ENCODE data around the gene RBM6. TPM values are rescaled to one million over a fixed set of nuclear protein-coding genes. Genes with fewer than 3 reads are reported as not detected.

The RBM6 gene
- total RNA-seq, 4 donors from 2014 or later: 89.7 to 256 (median 152) TPM

- no peaks in the 10 kb centered on the region for H3K9me3 ChIP-seq
- peaks cover 13 to 36% (median 26%) of the 10 kb centered on the region in 4 donors for H3K4me1 ChIP-seq
- in situ Hi-C loops (cut with MboI; ENCODE audit: low pct_ligation_motif_present in 1 of 4, low pct_unique_long_range_greater_than_20kb in 1 of 4, low sequenced_read_pairs in 3 of 4): no loop called here
- no peak overlapping the region for H3K27ac ChIP-seq
- peaks cover 4 to 54% (median 28%) of the 10 kb centered on the region in 4 donors for H3K36me3 ChIP-seq
- intact Hi-C loops (cut with DNase I; ENCODE audit: low total_unique reads): no loop called here
- peak overlapping the region in 1 of 4 donors; percentile 95 for H3K4me3 ChIP-seq
- TF ChIP-seq POLR2A (IDR thresholded peaks at IDR 0.05): no peak
- TF ChIP-seq CTCF (IDR thresholded peaks at IDR 0.05): no peak
- no peak for TF ChIP-seq EP300 (IDR thresholded peaks at IDR 0.05; ENCODE audit: low read depth)
- TF ChIP-seq POLR2AphosphoS5 (IDR thresholded peaks at IDR 0.05): no peak
- DNase-seq: no peak
- H3K27me3 ChIP-seq: no peaks in the 10 kb centered on the region
Measured at GRCh38 chr3:50090984-50091383, 151.0 kb downstream of the RBM6 start.

GRCh38 chr3:50095352-50095998, 155.5 kb downstream of the RBM6 start:
- intact Hi-C loops (cut with DNase I; ENCODE audit: low total_unique reads): no loop called here
- Histone ChIP-seq H3K4me1 (peaks cover 9 to 24% (median 21%) of the 10 kb centered on the region in 4 donors), H3K4me3 (no peak overlapping the region), H3K27me3 (no peaks in the 10 kb centered on the region), H3K36me3 (peaks cover 4 to 95% (median 44%) of the 10 kb centered on the region in 4 donors), H3K9me3 (no peaks in the 10 kb centered on the region), H3K27ac (no peak overlapping the region)
- peak; percentile 44 for DNase-seq
- no peak for TF ChIP-seq EP300 (IDR thresholded peaks at IDR 0.05; ENCODE audit: low read depth)
- TF ChIP-seq POLR2AphosphoS5 (IDR thresholded peaks at IDR 0.05): peak in 1 of 3 donors; percentile 14
- in situ Hi-C loops (cut with MboI; ENCODE audit: low pct_ligation_motif_present in 1 of 4, low pct_unique_long_range_greater_than_20kb in 1 of 4, low sequenced_read_pairs in 3 of 4): no loop called here
- 66 to 72% methylated on average over 4 to 5 of the region's 5 CpGs for WGBS, 2 donors (ENCODE audit: low coverage in 1 of 2)

- TF ChIP-seq POLR2AphosphoS5 (IDR thresholded peaks at IDR 0.05): no peak
- TF ChIP-seq CTCF (IDR thresholded peaks at IDR 0.05): no peak
- Histone ChIP-seq H3K27me3 (no peaks in the 10 kb centered on the region), H3K36me3 (peaks cover 0 to 97% (median 43%) of the 10 kb centered on the region in 4 donors), H3K4me3 (no peak overlapping the region), H3K4me1 (peaks cover 0 to 4% (median 3%) of the 10 kb centered on the region in 4 donors), H3K9me3 (no peaks in the 10 kb centered on the region), H3K27ac (no peak overlapping the region)
- intact Hi-C loops (cut with DNase I; ENCODE audit: low total_unique reads) (no loop called here), in situ Hi-C loops (cut with MboI; ENCODE audit: low pct_ligation_motif_present in 1 of 4, low pct_unique_long_range_greater_than_20kb in 1 of 4, low sequenced_read_pairs in 3 of 4) (no loop called here)
- no peak for DNase-seq
- 90 to 95% methylated on average over 5 of the region's 5 CpGs for WGBS, 2 donors (ENCODE audit: low coverage in 1 of 2)
Measured at GRCh38 chr3:50100386-50100785, 160.4 kb downstream of the RBM6 start.

- intact Hi-C loops (cut with DNase I; ENCODE audit: low total_unique reads): no loop called here
- H3K36me3 ChIP-seq: peaks cover 0 to 97% (median 43%) of the 10 kb centered on the region in 4 donors
Measured at GRCh38 chr3:50100956-50101845, 161.3 kb downstream of the RBM6 start.

More at GRCh38 chr3:50100956-50101845, 161.3 kb downstream of the RBM6 start:
- no peaks in the 10 kb centered on the region for H3K9me3 ChIP-seq
- in situ Hi-C loops (cut with MboI; ENCODE audit: low pct_ligation_motif_present in 1 of 4, low pct_unique_long_range_greater_than_20kb in 1 of 4, low sequenced_read_pairs in 3 of 4): no loop called here
- no peaks in the 10 kb centered on the region for H3K27me3 ChIP-seq
- DNase-seq: no peak
- no peak overlapping the region for H3K27ac ChIP-seq
- WGBS, 2 donors (ENCODE audit: low coverage in 1 of 2): 85 to 86% methylated on average over 2 to 4 of the region's 4 CpGs
- H3K4me1 ChIP-seq: no peaks in the 10 kb centered on the region
- TF ChIP-seq POLR2A (IDR thresholded peaks at IDR 0.05): no peak
- no peak for TF ChIP-seq EP300 (IDR thresholded peaks at IDR 0.05; ENCODE audit: low read depth)
- no peak for TF ChIP-seq CTCF (IDR thresholded peaks at IDR 0.05)
- no peak for TF ChIP-seq POLR2AphosphoS5 (IDR thresholded peaks at IDR 0.05)
- no peak overlapping the region for H3K4me3 ChIP-seq
